Smooth muscle cell of the umbilical artery (primary cell): ENCODE results near the gene GEMIN2. TPM values are rescaled to one million over a fixed set of nuclear protein-coding genes. Genes with fewer than 3 reads are reported as not detected.

ENCODE experiments used
- total RNA-seq: library from RNA; depleted of rRNA; stranded (reverse); fragments of >200 nt; gene quantifications from 2 replicates; pipeline ENCODE4 v1.2.3, GENCODE V29; 2014

Gene GEMIN2
- total RNA-seq, result 18.1 and 22.1 TPM in 2 replicates

GRCh38 chr14:39114073-39114838 is at the start of gene GEMIN2:
Gene GEMIN2 (plus strand): TSS chr14:39114323. CDS start chr14:39114339, 16 bp downstream.

DNA sequence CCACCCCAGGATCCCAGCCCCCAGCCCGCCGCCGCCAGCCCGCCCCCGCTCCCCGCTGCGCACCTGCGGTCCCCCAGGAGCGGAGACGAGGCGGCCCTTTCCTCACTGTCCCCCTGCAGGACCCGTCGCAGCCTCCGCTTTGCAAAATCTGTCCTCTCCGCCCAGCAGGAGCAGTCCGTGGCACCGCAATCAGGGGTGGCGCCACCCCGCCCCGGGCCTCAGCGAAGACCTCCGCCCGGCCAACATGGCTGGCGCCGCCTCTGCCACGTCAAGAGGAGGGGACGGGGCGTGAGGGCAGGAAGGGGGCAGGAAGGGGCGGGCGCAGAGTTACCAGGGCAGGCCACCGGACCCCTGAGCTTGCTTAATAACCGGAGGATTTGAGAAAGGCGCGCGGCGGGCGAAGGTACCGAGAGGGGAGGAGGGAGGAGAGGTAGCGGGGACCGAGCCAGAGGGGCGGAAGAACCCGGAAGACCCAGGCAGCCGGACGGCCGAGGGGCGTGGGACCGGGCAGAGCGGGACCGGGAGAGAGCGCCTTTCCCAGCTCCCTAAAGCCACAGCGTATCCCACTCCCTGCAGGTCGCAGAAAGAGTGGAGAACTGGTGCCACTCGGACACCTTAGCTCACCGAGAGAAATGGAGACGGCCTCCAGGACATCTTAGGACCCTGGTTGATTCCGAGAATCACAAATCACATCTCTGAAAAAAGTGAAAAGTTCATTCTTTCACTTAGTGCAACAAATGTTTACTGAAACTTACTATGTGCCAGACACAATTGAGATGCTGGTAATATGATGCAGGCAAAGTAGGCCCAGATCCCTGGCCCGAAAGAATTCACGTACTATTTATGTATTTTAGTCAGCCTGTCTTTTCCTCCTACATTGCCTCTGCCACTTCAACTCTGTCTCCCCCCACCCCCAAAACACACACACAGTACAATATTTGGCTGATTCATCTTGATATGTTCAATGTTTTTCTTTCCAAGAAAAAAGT is 10.9 kb upstream of the GEMIN2 start, which contains the start of gene SEC23A:
TSS of gene SEC23A (minus strand) at position 267 of the 989 bp plus-strand sequence. CDS start 7,117 bp downstream, outside the sequence.

DNA sequence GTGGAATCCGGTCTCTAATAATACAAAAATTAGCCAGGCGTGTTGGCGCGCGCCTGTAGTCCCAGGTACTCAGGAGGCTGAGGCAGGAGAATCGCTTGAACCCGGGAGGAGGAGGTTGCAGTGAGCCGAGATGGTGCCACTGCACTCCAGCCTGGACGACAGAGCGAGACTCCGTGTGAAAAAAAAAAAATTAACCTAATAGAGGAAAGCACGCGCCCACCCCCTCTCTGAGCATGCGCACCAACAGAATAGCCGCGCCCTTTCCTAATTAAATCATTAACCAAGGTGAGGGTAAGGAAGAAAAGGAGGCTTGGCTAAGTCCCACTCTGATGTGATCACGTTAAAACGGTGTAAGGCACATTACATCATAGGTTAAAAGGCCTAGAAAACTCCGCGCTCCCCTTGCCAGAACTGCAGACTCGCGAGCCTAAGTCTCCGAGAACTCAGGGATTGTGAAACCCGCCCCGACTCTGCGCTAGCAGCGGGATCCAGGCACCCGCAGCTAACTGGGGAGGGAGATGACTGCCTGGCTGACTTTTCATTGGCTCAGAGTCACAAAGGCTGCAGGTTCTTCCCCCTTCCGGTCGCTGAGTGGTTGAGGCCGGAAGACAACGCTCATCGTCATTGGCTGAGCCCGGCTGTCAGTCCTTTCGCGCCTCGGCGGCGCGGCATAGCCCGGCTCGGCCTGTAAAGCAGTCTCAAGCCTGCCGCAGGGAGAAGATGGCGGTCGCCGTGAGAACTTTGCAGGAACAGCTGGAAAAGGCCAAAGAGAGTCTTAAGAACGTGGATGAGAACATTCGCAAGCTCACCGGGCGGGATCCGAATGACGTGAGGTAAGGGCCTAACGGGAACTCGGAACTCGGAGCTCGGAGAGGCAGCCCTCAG is 60.7 kb downstream of the GEMIN2 start, which contains the start of gene PNN:
TSS of gene PNN (plus strand) at position 695 of the 885 bp plus-strand sequence. CDS start at position 721, 26 bp downstream.

Other genes with a start within 250 kb of the GEMIN2 start
- gene SEC23A, start 11.1 kb upstream of the GEMIN2 start, total RNA-seq, result 633 and 704 TPM in 2 replicates
- gene TRAPPC6B, start 56.0 kb downstream of the GEMIN2 start, total RNA-seq, result 28.6 and 29.7 TPM in 2 replicates
- gene PNN, start 60.9 kb downstream of the GEMIN2 start, total RNA-seq, result 19.6 and 24.9 TPM in 2 replicates
- 20.2 and 25.2 TPM in 2 replicates for gene MIA2, start 119.6 kb downstream of the GEMIN2 start, total RNA-seq